ENCODE data around the gene ALG13.
"Not testable (repeated sequence)": the region's sequence is repeated elsewhere in the genome, so short reads cannot be mapped to it uniquely, and the experiment has no call there.

ALG13 gene

GRCh38 chrX:111680988-111681779, at the start of gene ALG13:
ALG13 (plus strand) TSS chrX:111681170; CDS start chrX:111681219, 49 bp downstream.
- H3K4me3 ChIP-seq (ENCODE audit: low read length): peak within 1 kb of the TSS; percentile 78
- DNase-seq (ENCODE audit: low read depth): peak; percentile 91
- peak; percentile 60 for TF ChIP-seq CTCF (conservative IDR thresholded peaks at IDR 0.05; ENCODE audit: low read length)

DNA sequence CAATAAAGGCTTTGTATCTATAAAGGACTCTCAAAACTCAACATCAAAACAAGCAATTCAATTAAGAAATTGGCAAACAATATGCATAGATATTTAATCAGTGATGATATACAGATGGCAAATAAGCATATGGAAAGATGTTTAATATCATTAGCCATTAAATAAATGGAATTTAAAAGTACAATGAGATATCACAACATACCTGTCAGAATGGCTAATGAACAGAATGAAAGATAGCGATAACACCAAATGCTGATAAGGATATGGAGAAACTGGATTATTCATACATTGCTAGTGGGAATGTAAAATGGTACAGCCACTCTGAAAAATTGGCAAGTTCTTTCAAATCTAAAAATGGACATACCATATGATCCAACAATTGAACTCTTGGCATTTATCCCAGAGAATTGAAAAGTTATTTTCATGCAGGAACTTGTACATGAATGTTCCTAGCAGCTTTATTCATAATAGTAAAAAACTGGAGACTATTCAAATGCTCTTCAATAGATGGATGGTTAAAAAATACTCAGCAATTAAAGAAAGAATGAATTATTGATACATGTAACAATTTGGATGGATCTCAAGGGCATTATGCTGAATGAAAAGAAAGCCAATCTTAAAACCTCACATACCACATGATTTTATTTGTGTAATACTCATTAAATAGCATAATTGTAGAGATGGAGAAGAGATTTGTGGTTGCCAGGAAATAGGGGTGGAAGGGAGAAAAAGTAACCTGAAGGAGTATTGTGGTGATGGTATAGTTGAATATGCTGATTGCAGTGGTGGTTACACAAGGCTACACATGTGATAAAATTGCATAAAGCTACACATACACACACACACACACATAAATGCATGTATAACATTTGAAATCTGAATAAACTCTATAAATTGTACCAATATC, 45.9 kb upstream of the ALG13 start:
- no peak for DNase-seq (ENCODE audit: low read depth)
- no peak overlapping the region for H3K4me3 ChIP-seq (ENCODE audit: low read length)
- no peak for TF ChIP-seq CTCF (conservative IDR thresholded peaks at IDR 0.05; ENCODE audit: low read length)

GRCh38 chrX:111641969-111642368, 39.0 kb upstream of the ALG13 start:
- no peak overlapping the region for H3K4me3 ChIP-seq (ENCODE audit: low read length)
- DNase-seq (ENCODE audit: low read depth): no peak
- TF ChIP-seq CTCF (conservative IDR thresholded peaks at IDR 0.05; ENCODE audit: low read length): no peak

DNA sequence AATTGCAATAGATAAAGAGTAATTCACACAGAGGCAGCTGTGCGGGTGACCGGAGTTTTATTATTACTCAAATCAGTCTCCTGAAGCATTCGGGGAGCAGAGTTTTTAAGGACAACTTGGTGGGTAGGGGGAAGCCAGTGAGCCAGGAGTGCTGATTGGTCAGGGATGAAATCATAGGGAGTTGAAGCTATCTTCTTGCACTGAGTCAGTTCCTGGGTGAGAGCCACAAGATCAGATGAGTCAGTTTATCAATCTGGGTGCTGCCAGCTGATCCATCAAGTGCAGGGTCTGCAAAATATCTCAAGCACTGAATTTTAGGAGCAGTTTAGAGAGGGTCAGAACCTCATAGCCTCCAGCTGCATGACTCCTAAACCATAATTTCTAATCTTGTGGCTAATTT, 35.8 kb upstream of the ALG13 start:
- not testable (repeated sequence) for H3K4me3 ChIP-seq (ENCODE audit: low read length); DNase-seq (ENCODE audit: low read depth)

DNA sequence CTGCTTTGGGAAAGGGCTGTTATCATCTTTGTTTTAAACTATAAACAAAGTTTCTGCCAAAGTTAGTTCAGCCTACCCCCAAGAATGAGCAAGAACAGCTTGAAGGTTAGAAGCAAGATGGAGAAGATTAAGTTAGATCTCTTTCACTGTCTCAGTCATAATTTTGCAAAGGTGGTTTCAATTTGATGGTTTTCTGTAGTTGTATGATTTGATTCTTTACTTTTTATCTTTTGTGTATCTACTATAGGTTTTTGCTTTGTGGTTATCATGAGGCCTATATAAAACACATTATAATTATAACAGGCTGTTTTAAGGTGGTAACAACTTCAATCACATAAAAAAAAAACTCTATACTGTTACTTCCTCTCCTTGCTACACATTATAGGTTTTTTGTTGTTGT, 35.4 kb upstream of the ALG13 start:
- H3K4me3 ChIP-seq (ENCODE audit: low read length): no peak overlapping the region
- DNase-seq (ENCODE audit: low read depth): no peak
- no peak for TF ChIP-seq CTCF (conservative IDR thresholded peaks at IDR 0.05; ENCODE audit: low read length)

DNA sequence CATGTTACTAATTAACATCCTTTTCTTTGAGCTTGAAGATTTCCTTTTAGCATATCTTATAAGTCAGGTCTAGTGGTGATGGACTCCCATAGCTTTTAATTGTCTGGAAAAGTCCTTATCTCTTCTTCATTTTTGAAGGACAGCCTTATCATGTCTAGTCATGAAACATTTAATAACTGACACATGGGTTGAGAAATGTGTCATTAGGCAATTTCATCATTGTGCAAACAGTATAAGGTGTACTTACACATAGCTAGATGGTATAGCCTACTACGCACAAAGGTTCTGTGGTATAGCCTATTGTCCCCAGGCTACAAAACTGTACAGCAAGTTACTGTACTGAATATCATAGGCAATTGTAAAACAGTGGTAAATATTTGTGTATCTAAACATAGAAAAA, 34.5 kb upstream of the ALG13 start:
- H3K4me3 ChIP-seq (ENCODE audit: low read length): no peak overlapping the region
- no peak for TF ChIP-seq CTCF (conservative IDR thresholded peaks at IDR 0.05; ENCODE audit: low read length)
- DNase-seq (ENCODE audit: low read depth): no peak

DNA sequence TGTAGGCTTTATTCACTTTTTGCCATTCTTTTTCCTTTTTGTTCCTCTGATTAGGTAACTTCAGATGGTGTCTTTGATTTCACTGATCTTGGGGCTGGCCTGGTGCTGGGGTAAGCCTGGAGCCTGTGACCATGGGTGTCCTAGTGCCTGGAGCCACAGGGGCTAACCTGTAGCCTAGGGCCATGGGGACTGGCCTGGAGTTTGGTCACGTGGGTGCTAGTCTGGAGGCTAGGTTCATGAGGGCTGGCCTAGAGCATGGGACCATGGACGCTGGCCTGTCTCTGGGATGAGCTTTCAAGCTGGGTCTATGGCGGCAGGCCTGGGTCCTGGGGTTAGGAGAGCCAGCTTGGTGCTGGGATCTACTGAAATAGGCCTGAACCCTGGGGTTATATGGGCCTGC, 32.2 kb upstream of the ALG13 start:
- no peak for DNase-seq (ENCODE audit: low read depth)
- no peak overlapping the region for H3K4me3 ChIP-seq (ENCODE audit: low read length)
- no peak for TF ChIP-seq CTCF (conservative IDR thresholded peaks at IDR 0.05; ENCODE audit: low read length)
